H1 (cell line): ENCODE measurements around the gene RXRA. TPM values are rescaled to one million over a fixed set of nuclear protein-coding genes. Genes with fewer than 3 reads are reported as not detected.

ENCODE experiments used
- CTCF ChIA-PET: fragments of 300-600 bp; sonication (Branson Sonifier 250); formaldehyde crosslinking; loops from one replicate; lab custom pipeline; 2021; ENCODE audit not compliant: partially characterized antibody; lab: Charles Lee
- POLR2A ChIA-PET: fragments of 300-600 bp; sonication (Branson Sonifier 250); formaldehyde crosslinking; loops from one replicate; lab custom pipeline; 2021; ENCODE audit warnings: inconsistent platforms; ENCODE audit not compliant: partially characterized antibody; lab: Charles Lee
- DNase-seq, 2 experiments: peaks; one replicate each; pipeline versions ENCODE4 v3.0.0 to v3.0.0-alpha.2; 2010 to 2022; ENCODE audit warnings: low spot score in 2 of 2, low read depth in 1 of 2, mixed read lengths in 1 of 2
- FAIRE-seq: peaks from 2 replicates; lab custom pipeline; 2011; peaks lifted over from hg19 to GRCh38; lab: Jason Lieb, UNC
- H2AFZ ChIP-seq: 2 replicates; pipeline ENCODE4 v1.8.1; 2012; ENCODE audit warnings: low read length, inconsistent platforms
- H2AK5ac ChIP-seq: 2 replicates; pipeline ENCODE4 v1.6.1; 2013; ENCODE audit warnings: low read depth, low read length
- H2BK120ac ChIP-seq: replicated peaks from 2 replicates; pipeline ENCODE3; 2013; ENCODE audit warnings: low read depth, low read length, inconsistent platforms
- H2BK12ac ChIP-seq: 2 replicates; pipeline ENCODE4 v1.6.1; 2013; ENCODE audit warnings: low read depth, low read length
- H2BK15ac ChIP-seq: 2 replicates; pipeline ENCODE4 v1.6.1; 2013; ENCODE audit warnings: low read length
- H2BK20ac ChIP-seq: 2 replicates; pipeline ENCODE4 v1.6.1; 2013; ENCODE audit warnings: low read length
- H2BK5ac ChIP-seq: 2 replicates; pipeline ENCODE4 v1.6.1; 2013; ENCODE audit warnings: low read depth, low read length
- H3K14ac ChIP-seq: 2 replicates; pipeline ENCODE4 v1.6.1; 2013; ENCODE audit warnings: inconsistent platforms; ENCODE audit not compliant: insufficient read length
- H3K18ac ChIP-seq: 2 replicates; pipeline ENCODE4 v1.6.1; 2013; ENCODE audit warnings: low read length; ENCODE audit errors: extremely low read depth
- H3K23ac ChIP-seq: 2 replicates; pipeline ENCODE4 v1.6.1; 2013; ENCODE audit warnings: inconsistent platforms; ENCODE audit not compliant: insufficient read length
- H3K23me2 ChIP-seq: 2 replicates; pipeline ENCODE4 v1.6.1; 2013; ENCODE audit warnings: low read depth, low read length
- H3K27ac ChIP-seq: 2 replicates; pipeline ENCODE4 v1.6.1; 2011; ENCODE audit warnings: low read depth, low read length, inconsistent platforms
- H3K27me3 ChIP-seq, 4 experiments: replicated peaks in 1 of 4; 1 replicate in 1 of 4; 2 replicates in 3 of 4; pipeline versions ENCODE4 v1.6.1 to v1.8.1; 2011 to 2013; ENCODE audit warnings: low read length in 3 of 4, mild to moderate bottlenecking in 3 of 4, inconsistent platforms in 2 of 4, mixed read lengths in 2 of 4, moderate library complexity in 1 of 4; ENCODE audit not compliant: control insufficient read depth in 3 of 4, insufficient read depth in 3 of 4; ENCODE audit errors: extremely low read depth in 1 of 4
- H3K36me3 ChIP-seq, 4 experiments: 2 replicates each; pipeline versions ENCODE4 v1.6.1 to v1.8.1; 2011 to 2013; ENCODE audit warnings: mild to moderate bottlenecking in 4 of 4, low read length in 3 of 4, moderate library complexity in 2 of 4, control low read depth in 1 of 4, inconsistent platforms in 1 of 4; ENCODE audit not compliant: insufficient read depth in 4 of 4, control insufficient read depth in 2 of 4
- H3K4ac ChIP-seq: replicated peaks from 2 replicates; pipeline ENCODE3; 2013; ENCODE audit warnings: low read length, low read depth, mixed read lengths, inconsistent platforms; ENCODE audit not compliant: insufficient read length
- H3K4me1 ChIP-seq, 4 experiments: replicated peaks in 1 of 4; 1 replicate in 1 of 4; 2 replicates in 3 of 4; pipeline versions ENCODE4 v1.6.1 to v1.8.1; 2011 to 2013; ENCODE audit warnings: low read length in 3 of 4, inconsistent platforms in 2 of 4, mixed read lengths in 1 of 4; ENCODE audit not compliant: insufficient read depth in 4 of 4, control insufficient read depth in 3 of 4
- H3K4me2 ChIP-seq, 2 experiments: 2 replicates each; pipeline versions ENCODE4 v1.6.1 to v1.8.1; 2011 to 2013; ENCODE audit warnings: low read depth in 2 of 2, low read length in 2 of 2, control low read depth in 1 of 2, inconsistent platforms in 1 of 2, mild to moderate bottlenecking in 1 of 2; ENCODE audit not compliant: insufficient read depth in 1 of 2
- H3K4me3 ChIP-seq, 4 experiments: fragments of 200-600, 300-600 bp in 1 of 4; sonication (generic), shearing (Covaris generic), sonication (Bioruptor Twin) in 1 of 4; 2 replicates each; pipeline versions ENCODE4 v1.5.1 to v1.8.1; 2011 to 2016; ENCODE audit warnings: low read length in 4 of 4, low read depth in 3 of 4, control low read depth in 2 of 4, inconsistent platforms in 2 of 4, mild to moderate bottlenecking in 2 of 4, mixed read lengths in 1 of 4, moderate library complexity in 1 of 4; ENCODE audit not compliant: insufficient read depth in 2 of 4; ENCODE audit errors: extremely low read depth in 1 of 4
- H3K56ac ChIP-seq: replicated peaks from 2 replicates; pipeline ENCODE3; 2013; ENCODE audit warnings: low read depth, mild to moderate bottlenecking, mixed read lengths, low read length, inconsistent platforms; ENCODE audit not compliant: insufficient read length
- H3K79me1 ChIP-seq: 2 replicates; pipeline ENCODE4 v1.6.1; 2013; ENCODE audit warnings: low read depth, low read length, control low read depth
- H3K79me2 ChIP-seq, 2 experiments: 2 replicates each; pipeline versions ENCODE4 v1.6.1 to v1.8.1; 2012 to 2013; ENCODE audit warnings: low read length in 2 of 2, mild to moderate bottlenecking in 2 of 2, inconsistent platforms in 1 of 2; ENCODE audit not compliant: insufficient read depth in 2 of 2, control insufficient read depth in 1 of 2
- H3K9ac ChIP-seq, 4 experiments: replicated peaks in 1 of 4; 1 replicate in 1 of 4; 2 replicates in 3 of 4; pipeline versions ENCODE4 v1.6.1 to v1.8.1; 2011 to 2013; ENCODE audit warnings: low read depth in 3 of 4, low read length in 3 of 4, control low read depth in 2 of 4, mild to moderate bottlenecking in 2 of 4, moderate library complexity in 2 of 4, inconsistent platforms in 1 of 4; ENCODE audit errors: extremely low read depth in 1 of 4
- H3K9me3 ChIP-seq, 2 experiments: 2 replicates each; pipeline versions ENCODE4 v1.6.1 to v1.8.1; 2012 to 2013; ENCODE audit warnings: mild to moderate bottlenecking in 2 of 2, moderate library complexity in 2 of 2, control low read depth in 1 of 2, inconsistent platforms in 1 of 2, low read depth in 1 of 2, low read length in 1 of 2, mixed read lengths in 1 of 2; ENCODE audit not compliant: insufficient read depth in 2 of 2
- H4K20me1 ChIP-seq, 2 experiments: replicated peaks in 1 of 2; 2 replicates each; pipeline versions ENCODE3 to v1.8.1; 2011 to 2013; ENCODE audit warnings: inconsistent platforms in 2 of 2, low read length in 2 of 2, mild to moderate bottlenecking in 1 of 2; ENCODE audit not compliant: insufficient read depth in 2 of 2, control insufficient read depth in 1 of 2
- H4K5ac ChIP-seq: 2 replicates; pipeline ENCODE4 v1.6.1; 2013; ENCODE audit warnings: low read length, low read depth, mixed read lengths, inconsistent platforms; ENCODE audit not compliant: insufficient read length
- H4K8ac ChIP-seq: 2 replicates; pipeline ENCODE4 v1.8.0; 2013; ENCODE audit warnings: mild to moderate bottlenecking, moderate library complexity, low read length, inconsistent platforms; ENCODE audit not compliant: insufficient read depth; ENCODE audit errors: extremely low read depth
- H4K91ac ChIP-seq: replicated peaks from 2 replicates; pipeline ENCODE3; 2013; ENCODE audit warnings: low read length, mixed read lengths, inconsistent platforms; ENCODE audit not compliant: insufficient read length
- EP300 ChIP-seq, 2 experiments: IDR thresholded peaks; 1 replicate in 1 of 2; 2 replicates in 1 of 2; pipeline ENCODE4 v1.6.1; 2011 to 2012; ENCODE audit warnings: low read depth in 2 of 2, low read length in 2 of 2, mild to moderate bottlenecking in 2 of 2, borderline replicate concordance in 1 of 2, inconsistent platforms in 1 of 2, moderate library complexity in 1 of 2
- GABPA ChIP-seq: IDR thresholded peaks from 2 replicates; pipeline ENCODE4 v1.6.1; 2011; ENCODE audit warnings: mild to moderate bottlenecking, low read length, moderate library complexity, borderline replicate concordance; ENCODE audit not compliant: insufficient read depth
- WGBS, 2 experiments: shearing (Covaris generic) in 1 of 2; methylation state at CpG; one replicate each; pipeline versions ENCODE4 v1.1.6 to v1.1.7; 2013 to 2015; ENCODE audit warnings: low lambda C conversion rate in 2 of 2, mixed read lengths in 2 of 2, inconsistent platforms in 1 of 2, low coverage in 1 of 2, missing lambda C conversion rate in 1 of 2; ENCODE audit not compliant: insufficient replicate concordance in 2 of 2, insufficient coverage in 1 of 2, insufficient read length in 1 of 2; ENCODE audit errors: extremely low coverage in 1 of 2, missing lambda C conversion rate in 1 of 2; 5-methylcytosine and 5-hydroxymethylcytosine counted together
- polyA plus RNA-seq, 7 experiments: library from polyadenylated mRNA; depleted of rRNA in 3 of 7; stranded (reverse) in 5 of 7; unstranded in 2 of 7; fragments of >200 nt in 5 of 7; fragments of 200-250 nt in 2 of 7; gene quantifications; 1 replicate in 5 of 7; 2 replicates in 1 of 7; 4 replicates in 1 of 7; pipeline versions ENCODE4 v1.2.1 to v1.2.3, GENCODE V29; 2011 to 2013; ENCODE audit warnings: missing spikeins in 2 of 7, mixed read lengths in 2 of 7
- total RNA-seq: library from RNA; stranded (reverse); fragmentation: NEBNext Ultra II Directional; extraction: Animal tissue kit (Norgen Biotek cat#: 25700); gene quantifications from 2 replicates; pipeline ENCODE4 v1.2.1, GENCODE V29; 2021

The RXRA gene
- total and polyA plus RNA-seq, 2 of the 8 experiments (the other 6 are each of a cell fraction or from before 2014, with no cell fraction given), result 9.8 to 29.4 TPM

DNA sequence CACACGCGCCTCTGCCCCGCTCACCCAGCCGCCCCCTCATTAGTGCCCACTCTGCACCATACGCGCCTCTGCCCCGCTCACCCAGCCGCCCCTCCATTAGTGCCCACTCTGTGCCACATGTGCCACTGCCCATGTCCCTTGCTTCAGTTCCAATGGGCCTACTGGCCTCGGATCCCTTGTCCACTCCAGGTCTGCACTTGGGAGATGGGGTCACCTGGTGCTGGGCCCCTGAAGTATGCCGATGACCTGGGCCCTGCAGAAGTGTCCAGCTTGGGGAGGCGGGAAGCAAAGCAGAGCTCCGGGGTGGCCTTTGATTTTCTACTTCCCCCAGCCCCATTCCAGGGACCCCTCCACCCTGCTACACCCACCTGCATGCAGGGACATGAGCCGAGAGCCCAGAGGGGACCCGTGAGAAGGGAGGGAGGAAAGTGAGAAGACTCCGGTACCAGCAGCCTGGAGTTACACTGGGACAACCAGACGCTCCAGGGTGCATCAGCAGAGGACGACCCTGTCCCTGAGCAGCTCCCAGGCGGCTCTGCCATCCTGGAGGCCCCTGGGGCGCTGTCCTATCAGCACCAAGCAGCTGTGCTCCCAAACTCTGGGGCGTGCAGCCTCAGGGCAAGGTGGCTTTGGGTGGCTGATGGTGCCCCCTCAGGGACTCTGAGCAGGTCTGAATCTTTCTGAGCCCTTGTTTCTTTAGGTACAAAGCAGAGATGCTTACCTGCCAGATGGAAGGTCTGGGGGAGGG is 140.8 kb downstream of the RXRA start:
- H3K4ac ChIP-seq, result no peak overlapping the region
- DNase-seq, result no peak

More for the DNA sequence above, 140.8 kb downstream of the RXRA start:
- Histone ChIP-seq H2AFZ (no peak overlapping the region), H4K5ac (no peak overlapping the region), H4K91ac (no peak overlapping the region), H2BK20ac (no peak overlapping the region), H3K27me3 (no peaks in the 10 kb centered on the region), H3K79me1 (no peaks in the 10 kb centered on the region), H3K79me2 (no peaks in the 10 kb centered on the region), H3K56ac (no peak overlapping the region), H3K23ac (no peak overlapping the region), H2AK5ac (no peak overlapping the region), H2BK15ac (no peak overlapping the region), H3K18ac (no peak overlapping the region), H2BK5ac (no peak overlapping the region), H3K9ac (no peak overlapping the region), H4K8ac (no peak overlapping the region), H2BK12ac (no peak overlapping the region)
- CTCF ChIA-PET, result interaction anchor here (0.7 kb wide), 1 partner anchor 10 kb away, joined by 3 read pairs; no protein-coding TSS in a partner anchor
- WGBS, 2 experiments, result 76% methylated on average over 13 of the region's 20 CpGs; no CpG with 5 or more reads in 1 of the 2 experiments
- no peak for FAIRE-seq
- TF ChIP-seq GABPA (0 out of 2 replicates have a peak, but pooled peaks have one; percentile 35), EP300 (IDR thresholded peaks at IDR 0.05; ENCODE audit: borderline replicate concordance in 1 of 2, low read depth in 2 of 2, low read length in 2 of 2) (no peak)
- TF ChIP-seq, all 59 proteins: peak for 1
- H3K14ac ChIP-seq, result no peak overlapping the region
- H3K4me3 ChIP-seq, result no peak overlapping the region
- no peaks in the 10 kb centered on the region for H3K23me2 ChIP-seq
- H3K9me3 ChIP-seq, result peaks cover 4 to 12% of the 10 kb centered on the region in 2 experiments; a peak in 1 of 4 replicates
- no peaks in the 10 kb centered on the region for H3K36me3 ChIP-seq
- H4K20me1 ChIP-seq, result no peaks in the 10 kb centered on the region
- no peak overlapping the region for H2BK120ac ChIP-seq
- H3K27ac ChIP-seq, result no peak overlapping the region
- H3K4me2 ChIP-seq, result no peak overlapping the region
- H3K4me1 ChIP-seq, result no peaks in the 10 kb centered on the region
- POLR2A ChIA-PET, result no interaction called here
